ENCODE measurements around the gene FAM47E. TPM values are rescaled to one million over a fixed set of nuclear protein-coding genes. Genes with fewer than 3 reads are reported as not detected.

FAM47E gene
- total RNA-seq, 1 experiment from 2014 or later: 2.0 TPM

DNA sequence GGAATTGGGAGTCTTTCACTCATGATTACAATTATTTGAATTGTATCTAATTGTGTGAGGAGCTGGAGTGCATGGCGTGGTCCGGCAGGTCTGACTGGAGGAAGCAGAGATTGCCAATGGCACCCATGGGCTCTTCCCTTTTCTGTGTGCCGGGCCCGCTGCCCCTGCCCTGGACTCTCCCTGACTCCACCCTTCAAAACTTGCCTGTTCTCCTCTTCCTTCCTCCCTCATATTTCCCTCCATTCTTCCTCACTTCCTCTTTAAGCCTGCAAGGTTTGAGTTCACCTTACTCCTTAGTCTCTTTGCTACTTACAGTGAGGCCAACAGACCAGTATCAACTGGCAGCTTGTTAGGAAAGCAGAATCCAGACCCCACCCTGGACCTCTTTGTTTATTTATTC is 48.5 kb downstream of the FAM47E start:
- WGBS (ENCODE audit: extremely low coverage, insufficient read length, low lambda C conversion rate): no CpG with 5 or more reads among the region's 4 CpGs
- no peaks in the 10 kb centered on the region for H3K79me2 ChIP-seq (ENCODE audit: insufficient read depth, low read length)
- TF ChIP-seq, protein P1, sequence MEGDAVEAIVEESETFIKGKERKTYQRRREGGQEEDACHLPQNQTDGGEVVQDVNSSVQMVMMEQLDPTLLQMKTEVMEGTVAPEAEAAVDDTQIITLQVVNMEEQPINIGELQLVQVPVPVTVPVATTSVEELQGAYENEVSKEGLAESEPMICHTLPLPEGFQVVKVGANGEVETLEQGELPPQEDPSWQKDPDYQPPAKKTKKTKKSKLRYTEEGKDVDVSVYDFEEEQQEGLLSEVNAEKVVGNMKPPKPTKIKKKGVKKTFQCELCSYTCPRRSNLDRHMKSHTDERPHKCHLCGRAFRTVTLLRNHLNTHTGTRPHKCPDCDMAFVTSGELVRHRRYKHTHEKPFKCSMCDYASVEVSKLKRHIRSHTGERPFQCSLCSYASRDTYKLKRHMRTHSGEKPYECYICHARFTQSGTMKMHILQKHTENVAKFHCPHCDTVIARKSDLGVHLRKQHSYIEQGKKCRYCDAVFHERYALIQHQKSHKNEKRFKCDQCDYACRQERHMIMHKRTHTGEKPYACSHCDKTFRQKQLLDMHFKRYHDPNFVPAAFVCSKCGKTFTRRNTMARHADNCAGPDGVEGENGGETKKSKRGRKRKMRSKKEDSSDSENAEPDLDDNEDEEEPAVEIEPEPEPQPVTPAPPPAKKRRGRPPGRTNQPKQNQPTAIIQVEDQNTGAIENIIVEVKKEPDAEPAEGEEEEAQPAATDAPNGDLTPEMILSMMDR (conservative IDR thresholded peaks at IDR 0.05): no peak
- H3K23ac ChIP-seq (ENCODE audit: insufficient read length, low read depth, low read length): no peak overlapping the region
- no peaks in the 10 kb centered on the region; the same call in 1 of the 2 replicates for H3K27me3 ChIP-seq (ENCODE audit: insufficient read depth, low read length)
- no peak overlapping the region for H2BK15ac ChIP-seq (ENCODE audit: low read depth, low read length)
- no peak overlapping the region for H2BK5ac ChIP-seq (ENCODE audit: insufficient read length, low read length)
- H3K4me1 ChIP-seq (ENCODE audit: insufficient read depth, low read length): no peaks in the 10 kb centered on the region
- H3K79me1 ChIP-seq (ENCODE audit: insufficient read depth, low read depth, low read length, poor library complexity, severe bottlenecking): no peaks in the 10 kb centered on the region
- H3K9ac ChIP-seq (ENCODE audit: extremely low read depth, insufficient read length, low read length): no peak overlapping the region
- no peaks in the 10 kb centered on the region for H4K20me1 ChIP-seq (ENCODE audit: control insufficient read depth, insufficient read depth, insufficient read length)
- no peak overlapping the region for H4K8ac ChIP-seq (replicated peaks; ENCODE audit: insufficient read length, low read depth, low read length)
- H3K23me2 ChIP-seq (ENCODE audit: insufficient read length, low read depth, low read length, poor library complexity, severe bottlenecking): no peaks in the 10 kb centered on the region
- H3K4me1 Mint-ChIP-seq: peaks cover 0 to 3% of the 10 kb centered on the region in 2 experiments; a peak in 2 of 4 replicates
- no peak overlapping the region for H2BK20ac ChIP-seq (ENCODE audit: low read depth, low read length, poor library complexity, severe bottlenecking)
- H3K18ac ChIP-seq (ENCODE audit: insufficient read length, low read depth, low read length): no peak overlapping the region
- H3K27me3 Mint-ChIP-seq (ENCODE audit: low read depth): peaks cover 10% of the 10 kb centered on the region
- no peak overlapping the region for H2BK12ac ChIP-seq (ENCODE audit: insufficient read length, low read depth, low read length)
- no peak overlapping the region for H3K14ac ChIP-seq (ENCODE audit: insufficient read depth, low read length)
- peaks cover 4% of the 10 kb centered on the region for H3K9me3 ChIP-seq (ENCODE audit: control insufficient read depth, low read depth, low read length)
- no peak overlapping the region for H3K4me2 ChIP-seq (ENCODE audit: insufficient read depth, insufficient read length, low read length)
- H3K4ac ChIP-seq (ENCODE audit: low read depth, low read length): no peak overlapping the region
- no peak overlapping the region for H2AK5ac ChIP-seq (ENCODE audit: insufficient read length, low read length)
- H4K91ac ChIP-seq (ENCODE audit: insufficient read length, low read depth, low read length): no peak overlapping the region
- H2BK120ac ChIP-seq (ENCODE audit: low read depth, low read length, poor library complexity, severe bottlenecking): no peak overlapping the region
- H4K5ac ChIP-seq (ENCODE audit: insufficient read length, low read depth, low read length): no peak overlapping the region
- no peak overlapping the region for H3K4me3 Mint-ChIP-seq
- H3K9me3 Mint-ChIP-seq: peaks cover 11 to 22% of the 10 kb centered on the region in 2 experiments
- H3K56ac ChIP-seq (ENCODE audit: insufficient read length, low read depth, low read length): no peak overlapping the region
- no peak overlapping the region for H3K27ac ChIP-seq (ENCODE audit: insufficient read length, low read depth, low read length)
- H3K27ac Mint-ChIP-seq: no peak overlapping the region; a peak in 1 of 7 replicates
- H3T11ph ChIP-seq (ENCODE audit: low read length): no peak overlapping the region
- H2AFZ ChIP-seq (ENCODE audit: low read length): no peak overlapping the region
- no peak for DNase-seq
- peaks cover 1 to 10% (median 4%) of the 10 kb centered on the region in 3 experiments; a peak in 5 of 7 replicates for H3K36me3 Mint-ChIP-seq (ENCODE audit: insufficient read depth in 1 of 3, low read depth in 3 of 3)

All from H9 (cell line).